Activated CD4-positive, CD25-positive, alpha-beta regulatory T cell treated with anti-CD3 and anti-CD28 coated beads, Interleukin-2, amount 50 U/mL, for 72 hours (primary cell): ENCODE data around the gene SPATA13.
"Not testable (repeated sequence)": the region's sequence is repeated elsewhere in the genome, so short reads cannot be mapped to it uniquely, and the experiment has no call there.

ENCODE experiments used
- DNase-seq: peaks from one replicate; pipeline ENCODE4 v3.0.0; 2021

Gene SPATA13

GRCh38 chr13:24203273-24203672 is 42.8 kb downstream of the SPATA13 start:
- DNase-seq: no peak

- DNase-seq: no peak
These were observed 43.3 kb downstream of the SPATA13 start for GRCh38 chr13:24203811-24204210.

DNA sequence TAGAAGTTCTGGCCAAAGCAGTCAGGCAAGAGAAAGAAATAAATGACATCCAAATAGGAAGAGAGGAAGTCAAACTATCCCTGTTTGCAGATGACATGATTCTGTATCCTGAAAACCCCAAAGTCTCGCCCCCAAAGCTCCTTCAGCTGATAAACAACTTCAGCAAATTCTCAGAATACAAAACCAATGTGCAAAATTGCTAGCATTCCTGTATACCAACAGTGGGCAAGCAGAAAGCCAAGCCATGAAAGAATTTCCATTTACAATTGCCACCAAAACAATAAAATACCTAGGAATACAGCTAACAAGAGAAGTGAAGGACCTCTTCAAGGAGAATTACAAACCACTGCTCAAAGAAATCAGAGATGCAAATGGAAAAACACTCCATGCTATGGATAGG is 44.6 kb downstream of the SPATA13 start:
- DNase-seq: not testable (repeated sequence)

- no peak for DNase-seq
These were observed 47.5 kb downstream of the SPATA13 start for GRCh38 chr13:24207841-24208667.

- DNase-seq: no peak
These were observed 48.6 kb downstream of the SPATA13 start for GRCh38 chr13:24209138-24209537.

GRCh38 chr13:24212254-24212653 is 51.7 kb downstream of the SPATA13 start:
- DNase-seq: no peak

DNA sequence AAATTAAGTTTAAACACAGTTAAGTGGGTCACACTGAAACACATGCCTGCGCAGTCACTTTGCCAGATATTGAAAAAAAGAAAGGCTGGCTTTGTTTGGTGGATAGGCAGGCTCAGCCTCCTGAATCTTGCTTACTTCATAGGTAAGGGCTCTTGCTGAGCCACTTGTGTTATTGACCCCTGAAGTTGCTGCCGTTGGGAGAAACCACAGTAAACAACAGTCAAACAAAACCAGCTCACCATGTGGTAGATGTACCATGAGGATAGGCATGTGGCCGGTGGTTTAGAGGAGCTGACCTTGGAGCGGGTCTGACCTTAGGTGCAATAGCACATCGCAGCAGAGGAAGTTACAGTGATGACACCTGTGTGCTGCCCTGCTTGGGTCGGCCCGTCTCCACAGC is 52.2 kb downstream of the SPATA13 start:
- no peak for DNase-seq

- DNase-seq: no peak
These were observed 53.4 kb downstream of the SPATA13 start for GRCh38 chr13:24213932-24214331.

DNA sequence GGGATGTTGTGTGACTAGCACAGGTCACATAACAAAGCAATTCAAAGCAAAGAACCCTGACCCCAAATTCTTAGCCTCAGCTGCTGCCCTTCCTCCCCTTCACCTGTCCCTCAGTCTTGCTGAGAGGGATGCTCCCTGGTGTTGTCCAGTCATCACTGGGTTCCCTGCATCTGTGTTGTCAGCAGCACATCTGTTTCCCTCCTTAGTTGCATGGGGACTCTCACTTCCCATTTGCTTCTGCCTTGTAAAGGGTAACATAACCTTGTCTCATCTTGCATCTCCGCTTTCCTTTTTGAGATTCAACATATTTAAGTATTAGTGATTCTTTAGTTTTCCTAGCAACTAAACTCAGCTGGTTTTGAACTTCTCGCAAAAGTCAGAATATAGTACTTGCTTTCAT is 54.0 kb downstream of the SPATA13 start:
- DNase-seq: no peak

- DNase-seq: no peak
These were observed 54.6 kb downstream of the SPATA13 start for GRCh38 chr13:24215126-24215525.

- no peak for DNase-seq
These were observed 55.2 kb downstream of the SPATA13 start for GRCh38 chr13:24215732-24216131.

- no peak for DNase-seq
These were observed 55.7 kb downstream of the SPATA13 start for GRCh38 chr13:24216176-24216575.

DNA sequence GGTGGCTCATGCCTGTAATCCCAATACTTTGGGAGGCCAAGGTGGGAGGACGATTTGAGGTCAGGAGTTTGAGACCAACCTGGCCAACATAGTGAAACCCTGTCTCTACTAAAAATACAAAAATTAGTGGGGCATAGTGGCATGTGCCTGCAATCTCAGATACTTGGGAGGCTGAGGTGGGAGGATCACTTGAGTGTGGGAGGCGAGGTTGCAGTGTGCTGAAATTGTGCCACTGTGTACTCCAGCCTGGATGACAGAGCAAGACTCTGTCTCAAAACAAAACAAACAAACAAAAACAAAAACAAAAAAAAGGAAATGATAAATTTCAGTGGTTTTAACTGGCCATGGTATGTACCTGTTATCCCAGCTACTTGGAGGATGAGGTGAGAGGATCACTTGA is 56.3 kb downstream of the SPATA13 start:
- DNase-seq: not testable (repeated sequence)

GRCh38 chr13:24217601-24218281 is 57.2 kb downstream of the SPATA13 start:
- DNase-seq: no peak

DNA sequence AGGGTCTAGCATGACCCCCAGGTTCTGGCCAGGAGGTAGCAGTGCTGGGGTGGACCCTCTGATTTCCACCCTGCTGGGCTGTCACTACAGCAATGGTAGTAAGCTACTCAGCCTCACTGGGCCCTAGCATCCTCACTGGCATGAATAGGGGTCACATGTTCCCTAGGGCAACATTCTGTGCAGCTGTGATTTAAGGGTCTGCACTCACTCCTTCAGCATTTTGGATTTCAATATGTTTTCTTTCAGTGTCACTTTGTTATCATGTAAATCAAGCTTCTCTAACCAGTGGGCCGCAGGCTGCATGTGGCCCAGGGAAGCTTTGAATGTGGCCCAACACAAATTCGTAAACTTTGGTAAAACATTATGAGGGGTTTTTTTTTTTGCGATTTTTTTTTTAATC is 57.8 kb downstream of the SPATA13 start:
- no peak for DNase-seq

- DNase-seq: no peak
These were observed 58.5 kb downstream of the SPATA13 start for GRCh38 chr13:24218977-24219376.

DNA sequence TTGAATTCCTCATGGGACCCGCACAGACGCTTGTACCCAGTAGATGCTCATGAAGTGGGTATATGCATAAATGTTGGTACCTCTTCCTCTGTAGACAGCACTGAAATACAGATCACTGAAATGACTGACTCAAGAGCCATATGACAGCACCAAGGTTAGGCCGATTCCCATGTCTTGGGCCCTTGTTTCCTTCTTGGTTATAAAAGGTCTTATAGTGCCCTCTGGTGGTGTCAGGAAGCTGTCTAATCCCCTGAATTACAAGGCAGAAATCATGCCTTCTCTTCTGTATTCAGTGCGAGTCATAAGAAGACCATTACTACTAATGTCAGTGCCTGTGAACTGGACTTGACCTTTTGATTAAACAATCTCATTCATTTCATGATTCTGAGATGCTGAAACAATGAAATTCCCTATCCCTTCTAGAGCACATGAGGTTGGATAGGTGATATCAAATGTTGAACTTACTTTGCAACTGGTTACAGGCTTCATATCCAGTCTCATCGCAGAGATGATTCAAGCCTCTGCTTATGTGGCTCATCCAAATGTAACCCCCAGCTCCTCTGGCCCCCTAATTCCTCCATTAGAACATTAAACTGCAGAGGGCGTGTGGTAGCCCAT is 59.7 kb downstream of the SPATA13 start:
- no peak for DNase-seq

DNA sequence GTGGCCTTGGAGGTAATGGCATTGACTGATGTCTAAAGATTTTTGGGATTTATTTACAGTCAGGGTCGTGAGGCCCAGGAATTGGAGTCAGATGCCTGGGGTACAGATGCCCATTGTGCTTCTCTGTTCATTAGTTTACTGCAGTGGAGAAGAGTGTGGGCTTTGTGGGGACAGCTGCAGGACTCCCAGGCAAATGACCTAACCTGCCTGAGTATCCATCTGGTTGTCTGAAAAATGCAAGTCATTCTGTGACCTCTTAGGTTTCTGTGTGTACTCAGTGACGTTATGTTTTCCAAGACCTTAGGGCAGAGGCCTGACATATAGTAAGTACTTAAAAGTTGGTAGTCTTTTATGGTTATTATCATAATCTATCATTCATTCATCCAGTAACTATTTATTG is 60.5 kb downstream of the SPATA13 start:
- DNase-seq: no peak

DNA sequence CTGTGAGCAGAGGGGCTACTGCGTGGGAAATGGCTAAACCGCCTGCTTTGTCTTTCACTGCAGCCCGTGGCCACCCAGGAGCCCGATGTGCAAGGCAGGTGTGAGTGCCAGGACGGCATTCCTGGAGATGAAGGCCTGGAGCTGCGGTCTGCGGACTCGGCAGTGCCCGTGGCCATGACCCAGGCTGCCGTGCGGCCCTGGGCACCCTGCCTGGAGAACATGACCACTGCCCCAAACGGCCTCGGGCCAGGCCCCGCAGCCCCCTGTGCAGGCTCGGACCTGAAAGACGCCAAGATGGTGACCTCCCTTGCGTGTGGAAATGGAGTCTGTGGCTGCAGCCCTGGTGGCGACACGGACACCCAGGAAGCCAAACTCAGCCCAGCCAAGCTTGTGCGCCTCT is 62.2 kb downstream of the SPATA13 start:
- no peak for DNase-seq

- DNase-seq: no peak
These were observed 63.1 kb downstream of the SPATA13 start for GRCh38 chr13:24223341-24224231.

DNA sequence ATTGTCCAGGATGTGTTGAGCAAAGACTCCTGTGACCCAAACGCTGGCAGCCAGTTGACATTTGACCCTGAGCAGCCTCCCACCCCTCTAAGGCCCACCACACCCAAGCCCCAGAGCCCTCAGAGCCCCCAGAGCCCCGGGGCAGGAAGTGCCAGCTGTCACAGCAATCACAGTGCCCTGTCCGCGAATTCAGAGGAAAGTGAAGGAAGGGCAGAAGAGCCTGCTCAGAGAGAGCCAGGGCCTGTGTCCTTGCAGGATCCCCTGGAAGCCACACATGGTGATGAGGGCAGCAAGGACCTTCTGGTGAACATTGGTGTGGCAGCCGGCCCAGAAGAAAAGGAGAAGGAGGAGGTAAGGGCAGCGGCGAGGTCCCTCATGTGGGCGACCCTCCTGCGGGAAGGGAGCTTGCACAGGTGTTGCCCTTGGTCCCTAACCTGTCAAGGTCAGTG is 63.7 kb downstream of the SPATA13 start:
- no peak for DNase-seq

DNA sequence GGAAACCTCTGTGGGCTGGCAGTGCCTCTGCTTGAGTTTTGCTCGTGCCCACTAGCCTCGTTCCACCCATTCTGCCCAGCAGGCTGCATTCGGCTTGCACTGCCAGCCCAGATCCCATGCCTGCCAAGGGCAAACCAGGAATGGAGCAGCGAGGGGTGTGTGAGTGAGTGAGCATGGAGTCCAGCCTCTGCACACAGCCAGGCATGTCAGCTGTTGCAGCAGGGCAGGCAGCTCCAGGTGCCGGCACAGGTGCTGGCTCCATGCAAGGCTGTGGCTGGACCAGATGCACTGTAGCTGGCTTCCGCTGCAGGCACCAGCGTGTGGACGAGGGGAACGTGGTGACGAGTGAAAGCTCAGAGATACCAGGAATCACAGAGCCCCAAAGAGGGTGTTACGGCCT is 64.5 kb downstream of the SPATA13 start:
- no peak for DNase-seq

DNA sequence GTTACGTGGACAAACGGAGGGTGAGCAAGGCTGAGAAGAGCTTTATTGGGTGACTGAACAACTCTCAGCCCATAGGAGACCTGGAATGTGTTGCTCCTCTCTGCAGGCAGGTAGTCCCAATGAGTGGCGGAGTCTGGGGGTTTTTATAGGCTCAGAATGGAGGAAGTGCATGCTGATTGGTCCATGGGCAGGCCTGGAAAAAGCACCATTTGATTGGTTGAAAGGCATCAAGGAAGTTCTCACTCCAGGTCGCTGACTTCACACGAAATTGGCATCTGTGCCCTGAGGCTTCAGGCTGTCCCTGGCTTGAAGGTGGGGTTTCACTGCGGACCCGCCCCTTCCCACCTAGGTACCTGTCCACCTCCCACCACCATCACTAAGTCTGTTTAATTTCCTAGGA is 65.4 kb downstream of the SPATA13 start:
- no peak for DNase-seq
